H4 (cell line): ENCODE measurements around the gene ACBD4. TPM values are rescaled to one million over a fixed set of nuclear protein-coding genes. Genes with fewer than 3 reads are reported as not detected.
A peak's percentile ranks its signal among the peaks of the same experiment; 100 is the strongest.
"Not testable (repeated sequence)": the region's sequence is repeated elsewhere in the genome, so short reads cannot be mapped to it uniquely, and the experiment has no call there.

Experiments
- DNase-seq: peaks from one replicate; pipeline ENCODE4 v3.0.0-alpha.2; 2015; ENCODE audit warnings: low spot score
- total RNA-seq: library from RNA; depleted of rRNA; stranded (reverse); fragments of >200 nt; shearing (Covaris generic); gene quantifications from 2 replicates; pipeline ENCODE4 v1.2.3, GENCODE V29; 2014

The ACBD4 gene
- total RNA-seq, 1 experiment from 2014 or later: 2.6 TPM

DNA sequence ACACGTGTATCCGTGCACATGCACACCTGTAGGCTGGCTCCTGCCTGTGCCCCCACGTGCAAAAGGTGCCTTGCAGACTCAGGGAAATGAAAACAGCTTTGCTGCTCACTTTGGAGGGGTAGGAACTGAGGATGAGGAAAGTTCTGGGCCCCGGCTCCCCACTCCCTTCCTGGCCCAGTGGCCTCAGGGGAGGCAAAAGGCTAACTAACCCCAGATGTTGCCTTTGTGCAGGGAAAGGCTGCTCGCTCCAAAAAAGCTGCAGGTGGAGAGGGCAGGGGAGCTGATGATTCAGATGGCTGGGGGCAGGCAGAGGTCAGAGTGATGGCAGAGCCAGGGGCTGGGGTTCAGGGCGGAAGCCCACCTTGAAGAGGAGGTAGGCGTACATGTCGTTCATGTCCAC, 15.5 kb upstream of the ACBD4 start:
- DNase-seq: no peak

GRCh38 chr17:45120558-45120957, 14.9 kb upstream of the ACBD4 start:
- no peak for DNase-seq

DNA sequence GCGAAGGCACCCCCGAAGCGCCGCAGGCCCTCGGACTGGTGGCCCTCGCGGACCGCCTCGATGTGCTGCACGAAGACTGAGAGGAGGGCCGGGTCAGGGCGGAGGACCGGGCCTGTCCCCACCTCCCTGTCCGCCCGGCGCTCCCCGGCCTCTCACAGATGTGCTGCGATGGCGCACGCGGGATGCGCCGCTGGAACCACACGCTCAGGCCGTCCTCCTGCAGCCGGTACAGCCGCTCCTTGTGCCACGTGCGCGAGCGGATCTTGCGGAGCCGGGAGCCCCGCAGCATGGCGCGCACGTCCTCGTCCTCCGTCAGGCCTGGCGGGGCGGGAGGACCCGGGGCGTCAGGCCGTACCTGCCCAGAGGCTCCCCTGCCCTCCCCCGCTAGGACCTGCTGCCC, 14.4 kb upstream of the ACBD4 start:
- no peak for DNase-seq

DNA sequence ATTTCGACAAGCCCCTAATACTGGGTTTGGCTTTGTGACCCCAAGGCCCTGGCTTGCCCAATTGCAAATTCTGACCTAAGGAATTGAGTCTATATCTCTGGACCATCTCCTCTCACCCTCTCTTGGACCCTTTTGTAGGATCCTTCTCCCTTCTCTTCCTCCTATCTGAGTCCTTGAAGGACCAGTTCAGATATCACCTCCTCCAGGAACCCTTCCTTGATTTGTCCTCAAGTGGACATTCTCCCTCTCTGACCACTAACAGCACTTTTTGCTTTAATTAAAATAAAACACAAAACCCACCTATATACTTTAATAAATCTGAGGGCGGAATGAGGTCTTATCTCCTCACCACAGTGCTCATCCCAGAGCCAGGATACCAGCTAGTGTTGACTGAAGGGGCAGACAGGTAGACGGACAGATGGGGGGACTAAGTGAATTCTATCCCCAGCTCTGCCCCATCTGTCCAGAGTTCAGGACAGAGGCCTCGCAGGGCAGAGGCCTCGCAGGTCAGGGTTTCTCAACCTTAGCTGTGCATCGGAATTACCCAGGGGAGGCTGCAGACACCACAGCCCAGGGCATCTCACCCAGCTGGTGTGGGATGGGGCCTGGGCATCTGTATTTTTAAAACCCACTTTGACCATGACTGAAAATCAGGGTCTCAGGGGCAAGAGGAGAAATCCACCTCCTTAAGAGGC, 12.3 kb upstream of the ACBD4 start:
- no peak for DNase-seq

- peak; percentile 94 for DNase-seq
Observed at GRCh38 chr17:45123930-45124796, 11.3 kb upstream of the ACBD4 start.

- not testable (repeated sequence) for DNase-seq
Observed at GRCh38 chr17:45124797-45125122, 10.7 kb upstream of the ACBD4 start.

DNA sequence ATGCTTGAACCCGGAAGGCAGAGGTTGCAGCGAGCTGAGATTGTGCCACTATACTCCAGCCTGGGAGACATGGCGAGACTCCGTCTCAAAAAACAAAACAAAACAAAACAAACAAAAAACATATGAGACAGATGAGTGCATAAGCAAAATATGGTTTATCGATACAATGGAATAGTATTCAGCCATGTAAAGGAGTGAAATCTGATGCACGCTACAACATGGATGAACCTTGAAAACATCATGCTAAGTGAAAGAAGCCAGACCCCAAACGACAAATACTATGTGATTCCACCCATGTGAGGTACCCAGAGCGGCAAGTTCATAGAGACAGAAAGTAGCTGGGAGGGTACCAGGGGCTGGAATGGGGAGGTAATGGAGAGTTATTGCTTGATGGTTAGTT, 10.0 kb upstream of the ACBD4 start:
- no peak for DNase-seq

- DNase-seq: no peak
Observed at GRCh38 chr17:45127207-45127547, 8.3 kb upstream of the ACBD4 start.

- peak; percentile 46 for DNase-seq
Observed at GRCh38 chr17:45127548-45128300, 7.8 kb upstream of the ACBD4 start.

DNA sequence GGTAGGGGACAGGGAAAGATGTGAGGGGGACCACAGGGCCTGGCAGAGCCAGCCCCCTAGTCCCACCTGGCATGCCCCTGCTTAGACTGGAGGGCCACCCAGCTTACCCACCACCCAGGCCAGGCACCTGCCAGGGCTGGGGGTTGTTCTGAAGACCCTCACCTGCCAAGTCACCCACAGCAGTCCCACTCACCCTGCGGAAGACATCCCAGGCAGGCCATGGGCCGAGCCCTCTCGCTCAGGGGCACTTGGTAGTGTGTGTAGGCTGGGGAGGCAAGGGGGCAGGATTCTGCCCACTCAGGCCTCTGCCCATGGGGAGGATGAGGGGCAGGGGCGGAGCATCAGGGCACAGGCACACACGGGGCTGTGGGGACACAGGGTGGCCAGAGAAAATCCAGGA, 7.2 kb upstream of the ACBD4 start:
- no peak for DNase-seq

GRCh38 chr17:45128989-45129388, 6.5 kb upstream of the ACBD4 start:
- no peak for DNase-seq

DNA sequence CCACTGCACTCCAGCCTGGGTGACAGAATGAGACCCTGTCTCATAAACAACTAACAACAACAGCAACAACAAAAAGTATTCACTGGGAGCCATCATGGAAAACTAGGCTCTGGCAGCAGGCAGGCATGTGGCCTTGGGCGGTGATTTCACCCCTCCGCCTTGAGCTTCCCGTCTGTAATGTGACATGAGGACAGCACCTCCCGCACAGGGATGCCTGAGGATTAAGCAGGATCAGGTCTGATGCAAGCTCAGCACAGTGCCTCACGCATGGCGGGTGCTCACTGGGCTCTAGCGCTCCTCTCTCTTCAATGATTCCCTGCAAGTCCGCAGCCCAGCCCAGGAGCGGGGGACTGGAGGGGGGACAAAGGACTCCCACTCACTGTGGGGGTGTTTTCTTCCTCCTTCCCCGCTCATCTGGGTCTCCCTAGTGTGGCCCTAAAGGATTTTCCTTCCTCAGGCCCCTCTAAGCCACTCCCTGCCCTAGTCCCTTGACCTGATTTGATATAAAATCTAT, 6.0 kb upstream of the ACBD4 start:
- peak; percentile 66 for DNase-seq

- no peak for DNase-seq
Observed at GRCh38 chr17:45129940-45130680, 5.4 kb upstream of the ACBD4 start.

DNA sequence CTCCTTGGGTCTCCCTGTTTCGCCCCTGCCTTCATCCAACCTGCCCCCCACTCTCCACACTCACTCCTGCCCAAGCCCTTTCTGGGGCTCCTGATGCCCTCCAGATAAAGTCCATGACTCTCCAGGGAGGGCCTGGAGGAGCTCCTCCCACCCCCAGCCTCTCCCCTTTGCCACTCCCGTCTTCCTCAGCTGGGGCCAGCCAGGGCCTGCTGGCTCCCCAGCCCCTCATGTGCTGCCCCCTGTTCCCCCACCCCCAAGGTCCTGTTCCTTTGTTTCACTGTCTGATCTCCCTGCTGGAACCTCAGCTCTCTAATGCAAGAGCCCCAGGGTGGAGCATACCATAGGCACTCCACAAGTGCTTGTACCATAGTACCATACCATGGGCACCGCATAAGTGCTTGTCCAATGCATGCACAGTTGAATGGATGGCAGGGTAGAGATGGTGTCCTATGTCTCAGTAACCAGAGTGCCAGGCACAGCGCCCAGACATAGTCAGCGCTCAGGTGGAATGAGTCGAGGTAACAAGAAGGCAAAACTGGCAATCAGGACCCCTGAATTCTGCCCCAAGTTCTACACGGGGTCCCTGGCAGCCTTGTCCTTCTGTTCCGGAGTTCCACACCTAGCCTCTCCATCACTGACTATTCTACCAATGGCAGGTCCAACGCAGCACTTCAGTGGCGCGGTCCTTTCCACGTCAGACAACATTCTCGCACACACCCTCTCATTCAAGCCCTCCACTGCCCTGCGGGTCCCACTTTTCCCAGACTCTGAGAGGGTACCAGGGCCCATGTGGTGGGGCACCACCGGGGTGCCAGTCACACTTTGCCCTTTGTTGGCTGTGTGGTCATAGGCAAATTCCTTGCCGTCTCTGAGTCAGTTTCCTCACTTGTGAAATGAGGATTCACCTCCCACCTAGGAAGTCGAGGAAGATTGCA, 4.5 kb upstream of the ACBD4 start:
- no peak for DNase-seq

- no peak for DNase-seq
Observed at GRCh38 chr17:45131616-45132319, 3.7 kb upstream of the ACBD4 start.

GRCh38 chr17:45132320-45132571, 3.2 kb upstream of the ACBD4 start, which contains the start of gene PLCD3:
Gene PLCD3, minus strand, starts transcription at chr17:45132515. Its CDS starts 105 bp downstream, at chr17:45132410.
- no peak for DNase-seq

DNA sequence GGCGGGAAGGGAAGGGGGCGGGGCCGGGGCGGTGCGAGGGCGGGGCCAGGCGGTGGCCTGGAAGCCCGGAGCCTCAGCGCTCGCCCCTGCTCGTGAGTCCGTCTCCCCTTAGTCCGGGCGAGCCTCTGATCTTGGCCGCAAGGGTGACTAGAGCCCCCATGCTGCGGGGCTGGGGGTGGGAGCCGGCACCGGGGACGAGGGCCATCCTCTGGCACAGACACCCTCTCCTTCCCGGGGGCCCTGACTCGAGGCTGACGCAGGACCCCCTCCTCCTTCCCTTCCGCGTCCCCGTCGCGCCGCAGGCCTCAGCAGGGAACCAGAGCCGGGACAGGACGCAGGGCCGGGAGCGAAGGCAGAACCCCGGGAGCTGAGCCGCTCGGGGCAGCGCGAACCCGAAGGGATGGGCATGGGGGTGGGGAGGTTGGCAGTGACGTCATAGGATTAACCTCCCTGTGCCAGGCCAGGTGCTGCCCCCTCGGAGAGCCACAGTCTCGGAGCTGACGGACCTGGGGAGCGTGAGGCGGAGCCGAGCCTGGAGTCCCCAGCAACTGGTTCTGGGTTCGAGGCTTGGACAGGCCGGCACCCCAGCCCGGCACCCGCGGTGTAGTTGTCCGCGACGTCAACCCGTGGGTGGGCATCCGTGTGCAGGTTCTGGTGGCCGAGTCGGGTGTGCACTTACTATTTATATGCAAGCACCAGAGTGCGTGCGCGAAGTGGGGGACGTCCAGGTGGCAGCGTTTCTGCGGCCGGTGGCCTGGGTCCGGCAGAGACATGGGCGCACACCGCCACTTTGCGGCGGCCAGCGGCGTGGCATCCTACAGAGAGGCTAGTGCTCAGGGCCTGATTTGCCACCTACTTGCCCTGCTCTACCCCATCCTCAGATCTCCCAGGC, 2.7 kb upstream of the ACBD4 start:
- DNase-seq: peak; percentile 89

- DNase-seq: no peak
Observed at GRCh38 chr17:45135978-45136791, 698 bp downstream of the ACBD4 start.
